Measurements from ENCODE around the gene RIPK4. TPM values are rescaled to one million over a fixed set of nuclear protein-coding genes. Genes with fewer than 3 reads are reported as not detected.

The RIPK4 gene
- total RNA-seq: 15.6 TPM

DNA sequence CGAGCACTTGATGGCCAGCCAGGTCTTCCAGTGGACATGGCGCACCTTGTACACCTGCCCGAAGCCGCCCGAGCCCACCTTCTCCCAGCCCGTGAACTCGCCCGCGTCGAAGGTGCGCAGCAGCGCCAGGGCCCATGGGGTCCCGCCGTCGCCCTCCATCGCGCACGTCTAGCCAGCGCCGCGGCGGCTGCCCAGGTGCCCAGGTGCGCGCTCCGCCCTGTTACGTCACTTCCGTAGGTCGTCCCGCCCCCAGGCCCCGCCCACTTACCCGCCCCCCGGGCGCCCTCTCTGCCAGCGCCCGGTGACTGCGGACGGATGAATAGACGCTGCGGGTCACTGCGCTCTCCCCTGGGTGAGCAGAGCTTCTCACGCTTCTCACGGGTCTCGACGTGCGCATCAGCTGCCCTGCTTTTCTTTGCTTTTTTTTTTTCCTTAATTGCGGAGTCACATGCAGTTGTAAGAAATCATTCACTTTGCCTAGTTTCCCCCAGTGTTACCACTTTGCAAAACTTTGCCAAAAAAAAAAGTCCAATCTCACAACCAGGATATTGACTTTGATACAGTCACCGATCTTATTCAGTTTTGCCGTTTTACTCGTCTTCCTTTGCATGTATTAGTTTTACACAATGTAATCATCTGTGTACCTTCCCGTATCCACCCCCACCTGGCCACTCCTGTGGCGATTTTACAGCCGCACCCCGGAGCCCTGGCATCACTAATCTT lies at the start of gene RIPK4:
RIPK4 (minus strand) TSS at position 170 of the 723 bp plus-strand sequence; CDS start at position 159, 11 bp downstream.
- DNase-seq: peak; percentile 64

DNA sequence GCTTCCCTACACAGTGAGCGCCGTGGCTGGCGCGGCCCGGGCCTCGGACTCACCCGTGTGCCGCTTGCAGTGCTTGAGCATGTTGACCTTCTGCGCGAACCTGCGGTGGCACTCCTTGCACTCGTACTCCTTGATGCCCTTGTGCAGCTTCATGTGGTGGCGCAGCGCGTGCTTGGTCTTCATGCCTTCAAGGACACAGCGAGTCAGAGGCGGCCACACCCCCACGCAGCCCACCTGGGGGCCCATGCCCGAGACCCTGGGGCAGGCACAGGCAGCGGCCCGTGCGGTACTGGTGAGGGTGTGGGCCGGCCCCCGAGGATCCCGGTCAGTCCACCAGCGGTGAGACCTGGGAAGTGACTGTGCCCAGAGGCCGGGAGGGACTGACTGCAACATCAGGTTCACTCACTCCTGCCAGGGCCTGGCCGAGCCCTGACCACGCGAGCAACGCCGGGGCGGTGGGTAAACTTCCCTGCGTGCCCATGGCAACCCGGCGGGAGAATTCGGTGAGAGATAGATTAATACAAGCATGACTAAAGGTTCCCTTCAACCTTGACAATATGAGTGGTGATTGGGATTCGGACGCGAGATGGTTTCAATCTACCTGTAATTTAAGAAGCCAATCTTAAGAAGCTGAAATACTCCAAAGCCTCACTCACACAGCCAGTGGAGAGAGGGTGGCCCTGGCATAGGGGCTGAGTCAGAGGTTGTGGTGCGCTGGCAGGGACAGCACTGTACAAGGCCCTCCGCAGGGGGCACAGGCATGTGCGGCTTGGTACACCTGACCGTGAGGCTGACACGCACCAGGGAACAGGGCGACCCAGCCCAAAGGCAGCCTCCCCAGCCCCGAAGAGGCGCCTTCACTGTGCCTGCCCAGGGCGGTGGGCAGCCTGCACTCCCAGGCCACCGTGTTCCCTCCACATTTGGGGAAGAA lies 49.1 kb upstream of the RIPK4 start:
- no peak for DNase-seq

DNA sequence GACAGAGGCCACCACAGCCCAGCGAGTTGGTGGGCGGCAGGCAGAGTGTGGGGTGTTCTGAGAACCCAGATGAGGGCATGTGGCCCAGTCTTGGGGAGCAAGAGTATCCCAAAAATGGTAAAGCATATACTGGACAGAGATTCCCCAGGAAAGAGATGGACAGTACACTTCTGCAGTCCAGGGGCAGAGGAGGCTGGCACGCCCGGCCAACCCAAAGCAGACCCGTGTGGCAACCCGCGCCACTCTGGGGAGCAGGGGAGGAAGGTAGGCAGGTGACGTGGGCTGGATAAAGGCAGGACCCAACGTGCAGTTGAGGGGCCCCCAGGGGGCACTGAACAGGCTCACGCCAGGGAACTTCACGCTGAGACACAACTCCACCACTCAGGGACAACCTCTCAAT lies 46.4 kb upstream of the RIPK4 start:
- DNase-seq: no peak

DNA sequence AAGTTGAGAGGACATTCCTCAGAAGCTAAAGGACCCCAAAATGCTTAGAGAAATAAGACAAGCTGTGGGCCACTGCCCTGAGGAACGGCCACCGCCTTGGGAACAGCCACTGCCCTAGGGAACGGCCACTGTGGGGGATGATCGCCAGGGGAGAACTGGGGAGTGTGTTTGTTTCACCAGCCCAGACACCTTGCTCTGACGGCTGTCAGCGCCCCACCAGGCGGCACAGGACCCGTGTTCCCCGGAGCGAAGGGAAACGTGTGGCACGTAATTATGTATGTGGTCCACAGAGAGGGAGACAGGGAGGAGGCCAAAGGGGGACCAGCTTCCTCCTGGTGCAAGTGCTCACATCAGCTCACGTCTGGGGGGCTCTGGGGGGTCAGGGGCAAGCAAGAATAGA lies 45.8 kb upstream of the RIPK4 start:
- no peak for DNase-seq

DNA sequence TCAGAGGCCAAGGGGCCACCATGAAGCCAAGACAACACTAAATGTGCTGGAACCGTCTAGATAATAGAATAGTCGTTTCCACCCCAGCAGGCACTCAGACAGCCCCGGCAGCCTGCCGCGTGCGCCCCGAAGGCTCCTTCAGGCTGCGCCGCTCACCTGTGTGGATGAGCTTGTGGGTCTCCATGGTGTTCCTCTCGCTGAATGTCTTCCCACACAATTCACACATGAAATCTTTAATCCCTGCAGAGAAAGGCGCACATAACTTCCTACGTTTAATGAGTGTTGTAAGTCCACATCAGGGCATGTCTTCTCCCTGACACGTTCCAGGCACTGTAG lies 43.7 kb upstream of the RIPK4 start:
- DNase-seq: no peak

DNA sequence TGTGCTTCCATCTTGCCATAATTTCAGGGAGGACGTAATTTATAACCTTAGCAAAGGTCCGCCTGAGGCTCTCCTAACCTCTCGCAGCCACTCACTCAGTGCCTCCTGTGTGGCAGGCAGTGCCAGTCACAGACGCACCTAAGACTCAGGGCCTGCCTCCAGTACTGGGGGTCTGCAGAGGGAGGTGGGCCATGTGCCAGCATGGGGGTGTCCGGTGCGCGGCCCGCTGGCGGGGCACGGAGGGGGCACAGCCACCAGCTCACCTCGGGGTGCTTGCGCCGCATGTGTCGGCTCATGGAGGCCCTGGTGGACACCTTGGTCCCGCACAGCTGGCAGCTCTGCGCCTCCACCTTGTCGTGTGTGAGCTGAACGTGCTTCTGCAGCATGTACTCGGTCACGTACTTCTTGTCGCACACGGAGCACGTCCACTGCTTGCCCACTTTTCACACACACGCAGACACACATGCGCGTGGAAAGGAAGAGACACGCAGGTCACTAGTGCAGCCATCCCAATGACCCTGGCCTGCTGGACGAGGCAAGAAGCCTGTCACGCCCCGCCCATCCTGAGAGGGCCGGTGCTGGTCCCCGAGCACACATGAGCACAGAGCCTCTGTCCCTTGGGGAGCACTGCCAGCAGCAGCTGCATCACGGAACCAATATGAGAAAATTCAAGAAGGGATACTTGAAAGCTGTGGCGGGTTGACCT lies 43.2 kb upstream of the RIPK4 start:
- no peak for DNase-seq

DNA sequence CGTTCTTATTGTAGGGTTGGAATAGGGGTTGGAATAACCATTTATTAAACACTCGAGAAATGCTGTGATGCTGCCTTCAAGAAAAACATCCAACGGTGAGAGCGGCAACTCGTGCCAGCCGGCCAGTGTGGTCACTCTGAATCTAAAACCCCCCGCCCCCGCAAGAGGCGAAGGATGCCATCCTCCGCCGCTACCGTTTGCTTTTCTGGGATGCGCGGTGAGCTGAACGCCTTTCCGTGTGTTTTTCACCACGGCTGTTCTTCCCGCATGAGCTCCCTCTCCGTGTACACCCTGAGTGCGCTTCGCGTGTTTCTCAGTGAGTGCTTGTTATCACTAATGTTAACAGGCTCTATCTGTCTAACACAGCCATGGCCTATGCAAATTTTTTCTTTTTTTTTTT lies 42.0 kb upstream of the RIPK4 start:
- no peak for DNase-seq

DNA sequence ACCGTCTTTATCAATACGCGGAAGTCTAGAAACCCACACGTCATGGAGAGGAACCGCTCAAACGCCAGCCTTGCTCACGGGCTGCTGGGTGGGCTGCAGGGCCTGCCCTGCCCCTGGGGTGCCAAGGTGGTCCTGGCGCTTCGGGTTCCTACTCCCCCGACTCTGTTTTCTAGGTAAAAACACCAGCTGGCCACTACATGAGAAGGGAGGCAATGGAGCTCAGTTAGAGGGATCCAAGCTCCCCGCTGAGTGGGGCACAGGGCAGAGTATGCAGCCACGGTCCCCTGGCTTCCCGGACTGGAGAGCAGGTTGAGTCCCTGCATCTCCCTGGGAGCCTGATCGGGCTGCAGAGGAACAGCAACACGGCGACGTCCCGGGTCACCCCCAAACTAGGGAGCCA lies 41.2 kb upstream of the RIPK4 start:
- DNase-seq: no peak

DNA sequence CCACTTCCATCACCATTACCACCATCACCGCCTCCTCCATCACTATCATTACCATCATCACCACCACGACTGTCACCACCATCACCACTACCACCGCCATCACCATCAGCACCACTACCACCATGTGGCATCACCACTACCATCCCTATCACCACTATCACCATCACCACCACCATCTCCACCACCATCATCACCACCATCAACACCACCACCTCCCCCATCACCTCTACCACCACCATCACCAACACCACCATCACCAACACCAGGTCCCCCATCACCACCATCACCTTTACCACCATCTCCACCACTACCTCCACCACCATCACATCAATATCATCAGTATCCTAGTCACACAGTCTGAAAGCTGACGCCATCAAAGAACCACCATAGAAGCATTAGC lies 39.9 kb upstream of the RIPK4 start:
- DNase-seq: no peak

DNA sequence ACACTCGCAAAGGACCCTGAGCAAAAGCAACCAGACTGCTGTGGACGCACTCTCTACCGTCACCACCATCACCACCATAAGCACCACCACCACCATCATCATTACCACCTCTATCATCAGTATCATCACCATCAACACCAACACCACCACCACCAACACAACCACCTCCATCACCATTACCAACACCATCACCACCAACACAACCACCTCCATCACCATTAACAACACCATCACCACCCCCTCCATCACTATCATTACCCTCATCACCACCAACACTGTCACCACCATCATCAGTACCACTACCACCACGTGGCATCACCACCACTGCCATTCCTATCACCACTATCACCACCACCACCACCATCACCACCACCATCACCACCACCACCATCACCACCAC lies 38.8 kb upstream of the RIPK4 start:
- no peak for DNase-seq

DNA sequence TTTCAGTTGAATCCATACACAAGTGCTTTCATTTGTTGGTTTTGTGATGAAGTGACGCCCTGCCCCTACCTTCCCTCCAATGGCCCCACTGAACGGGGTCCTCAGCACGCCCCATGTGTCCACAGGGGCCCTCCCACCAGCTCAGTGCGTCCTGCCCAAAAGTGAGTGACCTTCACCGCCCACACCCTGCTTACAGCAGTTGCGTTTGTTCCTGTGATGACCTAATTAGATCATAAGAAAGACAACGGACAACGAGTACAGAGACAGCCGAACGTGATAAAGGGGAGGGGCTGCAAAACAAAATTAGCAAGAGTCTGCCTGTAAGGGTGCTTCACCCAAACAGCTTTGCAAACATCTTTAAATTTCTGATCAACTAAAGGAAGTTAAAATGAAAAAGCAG lies 38.2 kb upstream of the RIPK4 start:
- DNase-seq: no peak

DNA sequence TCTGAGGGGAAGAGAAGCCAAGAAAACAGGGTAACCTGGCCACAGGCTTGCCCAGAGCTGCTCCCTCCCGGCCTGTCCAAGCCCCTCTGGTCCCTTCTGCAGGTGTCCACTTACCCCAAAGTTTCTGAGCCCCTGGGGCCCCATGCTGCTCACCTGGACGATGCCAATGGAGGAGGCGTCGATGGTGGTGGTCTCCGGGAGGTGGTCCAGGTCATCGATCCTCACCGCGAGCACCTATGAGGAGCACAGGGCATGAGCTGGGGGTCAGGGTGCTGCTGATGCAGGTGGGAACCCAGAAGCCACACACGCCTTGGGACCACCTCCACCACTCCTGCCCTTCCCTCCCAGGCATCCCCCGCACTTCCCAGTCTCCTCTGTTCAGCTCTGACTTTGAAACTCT lies 37.5 kb upstream of the RIPK4 start:
- no peak for DNase-seq

DNA sequence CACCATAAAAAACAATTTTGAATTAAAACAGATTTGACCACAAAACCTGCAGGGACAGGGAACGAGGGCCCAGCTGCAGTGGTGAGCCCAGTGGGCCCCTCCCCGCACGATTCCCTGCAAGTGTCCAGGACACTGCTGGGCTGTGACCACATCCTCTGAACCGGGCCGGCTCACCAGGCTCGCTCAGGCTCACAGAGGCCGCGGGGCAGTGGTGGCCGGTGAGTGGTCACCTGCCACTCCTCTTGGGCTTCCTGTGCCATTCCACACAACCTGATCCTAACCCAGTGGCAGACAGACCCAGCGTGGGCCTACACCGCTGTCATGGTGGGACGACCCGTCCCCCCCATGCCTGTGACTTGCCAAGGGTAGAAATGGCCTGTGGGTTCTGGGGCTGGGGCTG lies 36.5 kb upstream of the RIPK4 start:
- DNase-seq: no peak

DNA sequence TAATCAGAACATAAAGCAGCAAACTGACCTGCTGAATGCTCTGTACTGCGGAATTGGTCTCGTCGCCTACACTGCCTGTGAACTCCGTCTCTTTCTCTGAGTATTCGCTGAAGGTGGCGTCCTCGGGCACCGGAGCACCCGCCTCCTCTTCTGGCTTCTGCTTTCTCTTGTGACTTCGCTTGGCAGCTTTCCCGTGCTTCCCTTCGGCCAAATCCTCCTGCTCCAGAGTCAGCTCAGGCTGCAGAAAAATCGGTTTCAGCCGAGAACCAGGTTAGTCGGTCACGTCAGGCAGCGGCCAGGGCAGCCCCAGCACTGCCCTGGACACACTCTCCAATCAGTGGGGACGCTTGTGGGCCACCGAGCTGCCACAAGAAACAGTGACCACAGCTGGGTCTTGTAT lies 35.8 kb upstream of the RIPK4 start:
- DNase-seq: peak; percentile 66

DNA sequence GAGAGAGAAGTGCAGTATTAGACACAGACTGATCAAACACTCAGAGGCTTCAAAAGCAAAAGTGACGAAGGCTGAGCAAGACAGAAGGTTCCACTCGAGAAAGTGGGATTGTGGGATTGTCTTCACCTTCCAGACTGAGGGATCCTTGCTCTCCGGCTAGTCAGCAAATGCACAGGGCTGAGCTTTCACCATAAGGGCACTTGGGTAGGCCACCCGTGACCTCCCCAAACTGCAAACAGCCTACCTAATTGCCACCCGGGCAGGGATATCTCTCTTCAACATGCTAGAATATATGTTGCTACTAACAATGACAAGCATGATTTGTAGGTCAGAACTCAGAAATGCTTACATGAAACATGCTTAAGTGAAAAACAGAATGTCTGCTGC lies 35.3 kb upstream of the RIPK4 start:
- DNase-seq: no peak

DNA sequence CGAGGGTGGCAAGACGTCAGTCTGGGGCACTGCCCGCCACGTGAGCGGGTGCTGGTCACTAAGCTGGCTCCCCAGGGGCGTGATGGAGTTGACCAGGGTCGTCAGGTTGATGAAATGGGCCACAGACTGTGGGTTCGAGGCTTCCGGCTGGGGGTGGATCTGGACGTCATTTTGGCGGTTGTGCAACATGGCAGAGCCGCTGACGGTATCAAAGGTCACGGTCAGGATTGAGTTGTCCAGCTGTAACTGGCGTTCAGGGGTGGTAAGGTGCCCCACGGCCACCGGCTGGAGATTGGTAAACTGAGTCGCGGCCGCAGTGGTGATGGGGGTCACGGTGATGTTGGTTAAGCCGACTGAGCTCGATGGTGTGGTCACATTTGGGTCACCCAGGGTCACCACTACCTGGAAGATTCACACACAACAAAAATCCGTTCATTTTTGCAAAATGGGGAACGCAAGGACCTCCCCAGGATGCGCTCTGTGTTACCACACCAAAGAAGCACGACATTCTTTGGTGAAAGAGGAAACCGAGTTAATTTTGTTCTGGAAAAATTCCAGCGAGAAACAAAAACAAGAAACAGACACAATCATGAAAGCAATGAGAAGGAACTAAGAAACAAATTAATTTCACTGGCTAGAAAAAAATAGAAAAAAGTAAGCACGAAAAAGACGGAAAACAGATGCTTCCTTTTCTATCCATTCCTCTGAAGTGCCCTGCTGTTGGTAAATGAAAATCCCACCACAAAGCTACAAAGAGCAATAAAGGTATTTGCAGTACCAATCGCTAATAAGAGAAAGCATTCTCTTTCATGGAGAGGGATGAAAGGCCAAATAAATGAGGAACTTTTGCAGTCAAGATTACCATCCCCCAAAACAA lies 34.7 kb upstream of the RIPK4 start:
- peak; percentile 56 for DNase-seq

DNA sequence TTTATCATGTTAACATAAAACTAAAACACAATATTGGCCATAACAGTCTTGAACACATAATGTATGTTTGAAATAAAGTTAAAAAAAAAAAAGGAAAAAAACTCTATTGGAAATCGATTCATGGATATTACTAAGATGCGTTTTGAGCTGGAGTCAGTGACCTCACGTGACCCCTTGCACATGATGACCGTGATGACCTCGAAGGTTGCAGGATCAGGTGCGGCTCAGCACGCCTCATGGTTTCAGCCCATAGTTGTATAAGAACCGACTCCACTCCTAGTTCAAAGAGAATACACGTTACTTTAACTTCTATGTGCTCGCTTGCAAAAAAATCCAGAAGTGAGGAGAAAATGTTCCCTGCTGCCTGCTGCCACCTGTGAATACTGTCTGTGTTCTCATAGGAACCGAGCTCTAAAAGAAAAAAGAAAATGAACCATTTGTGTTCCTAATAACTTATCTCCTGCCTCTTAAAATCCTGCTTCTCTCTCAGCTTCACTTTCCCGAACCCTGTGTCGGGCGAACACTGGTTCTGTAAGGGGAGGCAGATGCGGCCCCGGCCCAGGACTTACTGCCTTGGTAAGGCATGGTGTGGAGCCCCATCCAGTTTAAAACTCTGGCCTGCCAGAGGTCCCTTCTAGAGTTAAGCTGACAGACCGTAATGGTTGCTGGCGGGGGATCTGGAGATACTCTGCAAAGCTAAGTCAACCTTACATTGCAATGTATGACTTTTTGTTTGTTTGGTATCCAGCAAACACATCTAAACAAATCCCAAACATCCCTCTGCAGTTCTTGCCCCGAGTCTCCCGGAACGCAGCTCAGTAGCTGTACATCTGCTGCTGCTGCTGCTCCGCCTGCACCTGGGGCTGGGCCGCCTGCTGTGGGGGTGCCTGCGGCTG lies 33.8 kb upstream of the RIPK4 start:
- peak; percentile 74 for DNase-seq

DNA sequence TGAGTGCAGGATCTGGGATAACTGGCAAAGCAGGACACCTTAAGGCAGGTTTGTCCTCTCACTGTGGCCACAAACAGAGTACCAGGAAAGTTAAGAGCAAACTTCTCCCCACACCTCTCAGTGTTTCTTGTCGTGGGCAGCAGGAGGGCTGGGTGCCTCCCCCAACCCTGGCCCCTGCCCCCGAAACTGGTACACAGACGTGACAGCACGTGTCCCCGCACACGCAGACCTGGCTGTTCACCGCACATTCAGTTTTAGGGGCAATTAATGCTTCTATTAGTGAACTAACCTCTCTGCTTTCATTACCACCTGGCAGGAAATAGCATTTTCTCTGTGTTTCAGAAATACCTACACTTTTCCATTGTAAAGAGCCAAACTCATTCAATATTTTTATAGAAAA lies 32.9 kb upstream of the RIPK4 start:
- DNase-seq: no peak

DNA sequence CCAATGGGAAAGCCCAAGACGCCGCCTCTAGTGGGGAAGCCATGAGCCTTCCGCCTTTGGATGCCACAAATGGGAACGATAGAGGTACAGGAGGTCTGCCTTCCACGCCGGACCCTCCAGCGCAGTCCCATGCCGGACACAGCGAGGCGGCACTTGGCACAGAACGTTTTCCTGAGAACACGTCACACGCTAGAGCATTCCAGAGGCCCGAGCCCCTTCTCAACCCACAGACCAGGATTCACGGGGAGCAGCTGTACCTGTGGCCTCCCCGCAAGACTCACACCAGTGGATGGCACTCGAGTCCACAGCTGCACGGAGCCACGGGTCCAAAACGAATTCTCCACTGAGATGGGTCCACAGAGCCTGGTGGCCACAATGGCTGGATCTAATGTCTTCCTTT lies 31.5 kb upstream of the RIPK4 start:
- DNase-seq: no peak

DNA sequence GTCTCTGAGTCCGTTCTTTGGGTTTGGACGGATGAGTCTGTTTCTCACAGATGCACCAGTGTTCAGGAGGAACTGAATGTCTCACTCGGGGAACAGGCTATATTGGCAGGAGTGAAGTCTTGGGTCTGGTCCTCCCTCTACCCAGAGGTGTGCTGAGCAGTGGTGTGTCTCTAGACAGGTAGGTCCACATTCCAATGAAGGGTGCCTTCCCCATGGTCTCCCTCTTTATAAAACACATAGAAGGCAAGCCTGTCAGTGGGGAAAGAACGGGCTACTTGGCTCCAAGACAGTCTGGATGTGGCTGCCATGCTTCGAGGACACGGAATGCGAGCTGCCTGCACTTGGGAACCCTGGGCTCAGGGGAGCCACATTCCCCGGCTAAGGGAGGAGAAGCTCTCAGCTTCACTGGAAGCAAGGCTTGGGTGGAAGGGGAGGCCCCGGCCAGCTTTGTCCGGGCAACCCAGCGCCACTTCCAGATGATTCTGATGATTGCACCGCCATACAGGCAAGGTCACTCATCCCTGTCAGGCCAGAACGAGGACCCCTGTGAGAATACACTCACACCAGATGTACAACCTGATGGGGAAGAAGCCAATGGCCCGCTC lies 29.7 kb upstream of the RIPK4 start:
- DNase-seq: no peak

DNA sequence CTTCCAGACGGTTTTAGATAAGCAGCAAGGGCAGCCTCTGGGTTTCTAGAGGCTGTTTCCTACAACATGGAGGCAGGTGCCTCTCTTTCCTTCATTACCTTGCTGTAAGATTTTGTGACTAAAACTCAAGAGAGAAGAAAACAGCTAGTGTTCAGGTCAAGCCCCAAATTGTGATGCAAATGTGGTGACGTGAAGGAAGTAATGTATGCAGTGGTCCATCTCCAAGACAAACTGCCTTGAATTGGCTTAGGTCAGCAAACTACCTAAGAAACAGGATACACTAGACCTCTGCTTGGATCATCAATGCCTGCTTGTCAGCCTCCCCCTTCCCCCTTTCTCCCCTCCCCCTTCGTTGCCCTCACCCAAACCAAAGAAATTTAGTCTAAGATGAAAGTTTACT lies 28.9 kb upstream of the RIPK4 start:
- DNase-seq: no peak

Measured in tongue (tissue), 2 donors.